SK-N-SH (cell line): ENCODE data around the gene HAUS8. TPM values are rescaled to one million over a fixed set of nuclear protein-coding genes. Genes with fewer than 3 reads are reported as not detected.

Experiments used
- CTCF ChIA-PET: fragments of 300-600, 350-600 bp; formaldehyde crosslinking; extraction: SDS; loops from one replicate; lab custom pipeline; 2021; lab: Yijun Ruan, JAX
- POLR2A ChIA-PET: fragments of 350-600 bp; sonication (Branson Sonifier 250); formaldehyde crosslinking; extraction: SDS; loops from one replicate; lab custom pipeline; 2020; ENCODE audit warnings: antibody characterized with exemption, inconsistent platforms; lab: Yijun Ruan, JAX
- DNase-seq: peaks from one replicate; pipeline ENCODE4 v3.0.0; 2012
- H2AFZ ChIP-seq: fragments of 200-600 bp; sonication (generic); 2 replicates; pipeline ENCODE4 v1.8.1; 2016; ENCODE audit warnings: antibody characterized with exemption, mild to moderate bottlenecking, low read depth
- H3F3A ChIP-seq: fragments of 200-600 bp; sonication (generic); replicated peaks from 2 replicates; pipeline ENCODE3; 2016; ENCODE audit warnings: antibody characterized with exemption, mild to moderate bottlenecking; ENCODE audit not compliant: insufficient read depth
- H3K27ac ChIP-seq, 2 experiments: fragments of 200-500 bp in 1 of 2; fragments of 200-600 bp in 1 of 2; sonication (Bioruptor generic) in 1 of 2; sonication (generic), shearing (Covaris generic) in 1 of 2; 2 replicates each; pipeline versions ENCODE4 v1.5.1 to v1.6.1; 2014 to 2016; ENCODE audit warnings: low read depth in 2 of 2, inconsistent platforms in 1 of 2, low read length in 1 of 2, mild to moderate bottlenecking in 1 of 2, mixed read lengths in 1 of 2
- H3K27me3 ChIP-seq: fragments of 200-600 bp; sonication (generic), shearing (Covaris generic); 2 replicates; pipeline ENCODE4 v1.6.1; 2016; ENCODE audit warnings: mixed run types; ENCODE audit not compliant: insufficient read depth
- H3K36me3 ChIP-seq, 2 experiments: fragments of 200-500 bp in 1 of 2; fragments of 200-600 bp in 1 of 2; sonication (Bioruptor generic) in 1 of 2; sonication (generic) in 1 of 2; replicated peaks in 1 of 2; 2 replicates each; pipeline versions ENCODE3 to v1.5.1; 2014 to 2016; ENCODE audit warnings: low read length in 1 of 2, mild to moderate bottlenecking in 1 of 2; ENCODE audit not compliant: insufficient read depth in 2 of 2, control insufficient read depth in 1 of 2
- H3K4me1 ChIP-seq, 2 experiments: fragments of 200-500 bp in 1 of 2; fragments of 200-600 bp in 1 of 2; sonication (Bioruptor generic) in 1 of 2; sonication (generic), shearing (Covaris generic) in 1 of 2; 2 replicates each; pipeline versions ENCODE4 v1.5.1 to v1.6.1; 2014 to 2016; ENCODE audit warnings: low read depth in 1 of 2, low read length in 1 of 2, mixed run types in 1 of 2; ENCODE audit not compliant: insufficient read depth in 2 of 2, control insufficient read depth in 1 of 2
- H3K4me2 ChIP-seq: fragments of 200-600 bp; sonication (generic), shearing (Covaris generic); 2 replicates; pipeline ENCODE4 v1.6.1; 2017; ENCODE audit warnings: mixed run types
- H3K4me3 ChIP-seq, 2 experiments: fragments of 200-500 bp in 1 of 2; fragments of 200-600 bp in 1 of 2; sonication (Bioruptor generic) in 1 of 2; sonication (generic), shearing (Covaris generic) in 1 of 2; 2 replicates each; pipeline versions ENCODE4 v1.5.1 to v1.8.1; 2014 to 2016; ENCODE audit warnings: low read depth in 2 of 2, inconsistent platforms in 1 of 2, low read length in 1 of 2, mild to moderate bottlenecking in 1 of 2, mixed read lengths in 1 of 2, moderate library complexity in 1 of 2
- H3K79me2 ChIP-seq: fragments of 200-600 bp; sonication (generic); 2 replicates; pipeline ENCODE4 v1.8.1; 2017; ENCODE audit warnings: mild to moderate bottlenecking; ENCODE audit not compliant: insufficient read depth
- H3K9ac ChIP-seq: fragments of 200-600 bp; sonication (generic); 2 replicates; pipeline ENCODE4 v1.6.1; 2017; ENCODE audit warnings: mixed run types
- H3K9me2 ChIP-seq: fragments of 200-600 bp; sonication (generic); 2 replicates; pipeline ENCODE4 v1.6.1; 2017; ENCODE audit warnings: mixed run types
- H3K9me3 ChIP-seq: fragments of 200-600 bp; sonication (generic); 2 replicates; pipeline ENCODE4 v1.6.1; 2017; ENCODE audit warnings: mixed run types, mild to moderate bottlenecking, moderate library complexity
- H4K20me1 ChIP-seq: fragments of 200-600 bp; sonication (generic); 2 replicates; pipeline ENCODE4 v1.6.1; 2017; ENCODE audit warnings: mild to moderate bottlenecking, mixed run types; ENCODE audit not compliant: insufficient read depth
- EZH2phosphoT487 ChIP-seq: fragments of 200-600 bp; sonication (generic); IDR thresholded peaks from 2 replicates; pipeline ENCODE4 v1.6.1; 2017; ENCODE audit warnings: low read depth, mixed run types, mild to moderate bottlenecking, antibody characterized with exemption, moderate library complexity, borderline replicate concordance
- FOSL2 ChIP-seq: IDR thresholded peaks from 2 replicates; pipeline ENCODE4 v1.4.0; 2012; ENCODE audit warnings: low read depth, mild to moderate bottlenecking, moderate library complexity, borderline replicate concordance
- GABPA ChIP-seq: IDR thresholded peaks from 2 replicates; pipeline ENCODE4 v1.4.0; 2012; ENCODE audit warnings: low read depth, mild to moderate bottlenecking
- GATA2 ChIP-seq: sonication (generic); formaldehyde crosslinking; IDR thresholded peaks from 2 replicates; pipeline ENCODE4 v1.5.0; 2020; ENCODE audit warnings: mild to moderate bottlenecking, missing genetic modification reagents
- JUND ChIP-seq: IDR thresholded peaks from 2 replicates; pipeline ENCODE4 v1.4.0; 2012
- MEF2A ChIP-seq: IDR thresholded peaks from 2 replicates; pipeline ENCODE4 v1.4.0; 2012; ENCODE audit warnings: low read depth, borderline replicate concordance
- NRF1 ChIP-seq: IDR thresholded peaks from 2 replicates; pipeline ENCODE4 v1.6.1; 2012; ENCODE audit warnings: low read depth, mild to moderate bottlenecking, low read length
- PBX3 ChIP-seq: IDR thresholded peaks from 2 replicates; pipeline ENCODE4; 2012
- POLR2AphosphoS5 ChIP-seq: IDR thresholded peaks from 2 replicates; pipeline ENCODE4 v1.6.1; 2012; ENCODE audit warnings: low read depth, low read length
- RAD21 ChIP-seq: IDR thresholded peaks from 2 replicates; pipeline ENCODE4 v1.6.1; 2012; ENCODE audit warnings: mild to moderate bottlenecking, low read length
- RFX5 ChIP-seq: IDR thresholded peaks from 2 replicates; pipeline ENCODE4 v1.6.1; 2012; ENCODE audit warnings: mild to moderate bottlenecking, improper control_type of control experiment, low read length
- SIN3A ChIP-seq: IDR thresholded peaks from 2 replicates; pipeline ENCODE4 v1.6.1; 2012; ENCODE audit warnings: low read depth, mild to moderate bottlenecking, low read length, moderate library complexity, borderline replicate concordance
- TCF12 ChIP-seq: IDR thresholded peaks from 2 replicates; pipeline ENCODE4 v1.4.0; 2012
- TEAD4 ChIP-seq: IDR thresholded peaks from 2 replicates; pipeline ENCODE4 v1.4.0; 2012; ENCODE audit warnings: mild to moderate bottlenecking, borderline replicate concordance; ENCODE audit not compliant: insufficient read depth
- YY1 ChIP-seq: IDR thresholded peaks from 2 replicates; pipeline ENCODE4 v1.4.0; 2012; ENCODE audit warnings: low read depth, mild to moderate bottlenecking
- WGBS: methylation state at CpG from one replicate; pipeline ENCODE4 v1.1.6; 2017; ENCODE audit warnings: low lambda C conversion rate; 5-methylcytosine and 5-hydroxymethylcytosine counted together
- polyA plus RNA-seq, 3 experiments: library from polyadenylated mRNA; depleted of rRNA; stranded (reverse); fragments of >200 nt; gene quantifications; 2 replicates each; pipeline ENCODE4 v1.2.3, GENCODE V29; 2012
- TF ChIP-seq, protein P1 (sequence below): fragments of 200-600 bp; sonication (generic); IDR thresholded peaks from 2 replicates; pipeline ENCODE4 v1.6.1; 2017; ENCODE audit warnings: antibody characterized with exemption, mild to moderate bottlenecking, moderate library complexity
- TF ChIP-seq, protein P2 (sequence below): IDR thresholded peaks from 2 replicates; pipeline ENCODE4 v1.4.0; 2012; ENCODE audit warnings: low read depth, borderline replicate concordance
- TF ChIP-seq, protein P3 (sequence below): IDR thresholded peaks from 2 replicates; pipeline ENCODE4 v1.4.0; 2012; ENCODE audit warnings: low read depth, borderline replicate concordance

HAUS8 gene
- polyA plus RNA-seq, 1 of the 3 experiments (the other 2 are of a cell fraction) = 9.6 TPM

DNA sequence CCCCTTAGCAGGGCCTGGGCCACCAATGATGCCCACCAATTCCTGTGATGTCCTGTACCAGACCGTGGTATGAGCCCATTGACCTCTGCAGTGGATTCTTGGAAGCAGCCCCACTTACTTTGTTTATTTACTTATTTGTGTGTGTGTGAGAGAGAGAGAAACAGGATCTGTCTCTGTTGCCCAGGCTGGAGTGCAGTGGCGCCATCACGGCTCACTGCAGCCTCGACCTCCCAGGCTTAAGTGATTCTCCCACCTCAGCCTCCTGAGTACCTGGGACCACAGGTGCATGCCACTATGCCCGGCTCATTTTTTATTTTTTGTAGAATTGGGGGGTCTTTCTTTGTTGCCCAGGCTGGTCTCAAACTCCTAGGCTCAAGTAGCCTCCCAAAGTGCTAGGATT lies 13.3 kb upstream of the HAUS8 start:
- POLR2A ChIA-PET = no interaction called here
- H3K9ac ChIP-seq = no peak overlapping the region
- H4K20me1 ChIP-seq = peaks cover 44% of the 10 kb centered on the region
- no peak for TF ChIP-seq FOSL2
- TF ChIP-seq SIN3A = no peak
- TF ChIP-seq, protein P1, sequence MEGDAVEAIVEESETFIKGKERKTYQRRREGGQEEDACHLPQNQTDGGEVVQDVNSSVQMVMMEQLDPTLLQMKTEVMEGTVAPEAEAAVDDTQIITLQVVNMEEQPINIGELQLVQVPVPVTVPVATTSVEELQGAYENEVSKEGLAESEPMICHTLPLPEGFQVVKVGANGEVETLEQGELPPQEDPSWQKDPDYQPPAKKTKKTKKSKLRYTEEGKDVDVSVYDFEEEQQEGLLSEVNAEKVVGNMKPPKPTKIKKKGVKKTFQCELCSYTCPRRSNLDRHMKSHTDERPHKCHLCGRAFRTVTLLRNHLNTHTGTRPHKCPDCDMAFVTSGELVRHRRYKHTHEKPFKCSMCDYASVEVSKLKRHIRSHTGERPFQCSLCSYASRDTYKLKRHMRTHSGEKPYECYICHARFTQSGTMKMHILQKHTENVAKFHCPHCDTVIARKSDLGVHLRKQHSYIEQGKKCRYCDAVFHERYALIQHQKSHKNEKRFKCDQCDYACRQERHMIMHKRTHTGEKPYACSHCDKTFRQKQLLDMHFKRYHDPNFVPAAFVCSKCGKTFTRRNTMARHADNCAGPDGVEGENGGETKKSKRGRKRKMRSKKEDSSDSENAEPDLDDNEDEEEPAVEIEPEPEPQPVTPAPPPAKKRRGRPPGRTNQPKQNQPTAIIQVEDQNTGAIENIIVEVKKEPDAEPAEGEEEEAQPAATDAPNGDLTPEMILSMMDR = no peak
- no peak for TF ChIP-seq YY1
- TF ChIP-seq EZH2phosphoT487 = no peak
- TF ChIP-seq NRF1 = no peak
- no peak for TF ChIP-seq TCF12
- no peak for TF ChIP-seq JUND
- TF ChIP-seq RFX5 = no peak
- TF ChIP-seq, protein P2, sequence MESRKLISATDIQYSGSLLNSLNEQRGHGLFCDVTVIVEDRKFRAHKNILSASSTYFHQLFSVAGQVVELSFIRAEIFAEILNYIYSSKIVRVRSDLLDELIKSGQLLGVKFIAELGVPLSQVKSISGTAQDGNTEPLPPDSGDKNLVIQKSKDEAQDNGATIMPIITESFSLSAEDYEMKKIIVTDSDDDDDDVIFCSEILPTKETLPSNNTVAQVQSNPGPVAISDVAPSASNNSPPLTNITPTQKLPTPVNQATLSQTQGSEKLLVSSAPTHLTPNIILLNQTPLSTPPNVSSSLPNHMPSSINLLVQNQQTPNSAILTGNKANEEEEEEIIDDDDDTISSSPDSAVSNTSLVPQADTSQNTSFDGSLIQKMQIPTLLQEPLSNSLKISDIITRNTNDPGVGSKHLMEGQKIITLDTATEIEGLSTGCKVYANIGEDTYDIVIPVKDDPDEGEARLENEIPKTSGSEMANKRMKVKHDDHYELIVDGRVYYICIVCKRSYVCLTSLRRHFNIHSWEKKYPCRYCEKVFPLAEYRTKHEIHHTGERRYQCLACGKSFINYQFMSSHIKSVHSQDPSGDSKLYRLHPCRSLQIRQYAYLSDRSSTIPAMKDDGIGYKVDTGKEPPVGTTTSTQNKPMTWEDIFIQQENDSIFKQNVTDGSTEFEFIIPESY = no peak
- TF ChIP-seq PBX3 = no peak
- no peak for TF ChIP-seq GABPA
- peaks cover 0 to 5% of the 10 kb centered on the region in 2 experiments; a peak in 2 of 4 replicates for H3K4me1 ChIP-seq
- H3K27me3 ChIP-seq = no peaks in the 10 kb centered on the region
- no peaks in the 10 kb centered on the region for H3K9me3 ChIP-seq
- H3K79me2 ChIP-seq = peaks cover 100% of the 10 kb centered on the region
- H3K27ac ChIP-seq = peak overlapping the region in 1 of 2 experiments; percentile 90; a peak in 2 of 4 replicates
- CTCF ChIA-PET = interaction anchor here (0.8 kb wide), 1 partner anchor 9 kb away, joined by 3 read pairs; no protein-coding TSS in a partner anchor
- 98% methylated on average over 5 of the region's 5 CpGs for WGBS
- peaks cover 33% of the 10 kb centered on the region for H3F3A ChIP-seq
- H3K4me2 ChIP-seq = peak overlapping the region; percentile 50; the same call in 1 of the 2 replicates
- H3K4me3 ChIP-seq = no peak overlapping the region
- H3K36me3 ChIP-seq = peaks cover 0 to 7% of the 10 kb centered on the region in 2 experiments
- DNase-seq = no peak
- H2AFZ ChIP-seq = no peak overlapping the region
- no peaks in the 10 kb centered on the region for H3K9me2 ChIP-seq

DNA sequence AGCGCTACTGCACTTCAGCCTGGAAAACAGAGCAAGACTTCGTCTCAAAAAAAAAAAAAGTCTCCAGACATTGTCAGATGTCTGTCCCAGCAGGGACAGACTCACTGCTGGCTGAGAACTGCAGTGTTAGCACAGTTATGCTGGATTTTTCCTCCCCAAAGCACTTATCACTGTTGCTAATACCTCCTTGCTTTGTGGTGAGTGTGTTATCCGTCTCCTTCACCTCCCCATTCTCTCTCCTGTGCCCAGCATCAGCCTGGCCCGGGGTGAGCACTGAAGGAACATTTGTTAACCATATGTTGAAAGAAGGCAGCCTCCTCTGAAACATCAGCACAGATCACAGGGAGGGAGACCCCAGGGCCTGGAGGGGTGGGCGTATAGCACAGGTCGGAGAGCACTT lies 11.6 kb upstream of the HAUS8 start:
- H2AFZ ChIP-seq = no peak overlapping the region
- H3K4me2 ChIP-seq = no peak overlapping the region
- peaks cover 0 to 7% of the 10 kb centered on the region in 2 experiments for H3K36me3 ChIP-seq
- peak overlapping the region in 1 of 2 experiments; percentile 20; a peak in 1 of 4 replicates for H3K27ac ChIP-seq
- no peak overlapping the region for H3K4me3 ChIP-seq
- H3K4me1 ChIP-seq = peaks cover 0 to 5% of the 10 kb centered on the region in 2 experiments; a peak in 2 of 4 replicates
- H3K9ac ChIP-seq = no peak overlapping the region
- H3K79me2 ChIP-seq = peaks cover 100% of the 10 kb centered on the region
- no peaks in the 10 kb centered on the region for H3K9me3 ChIP-seq
- H3K9me2 ChIP-seq = no peaks in the 10 kb centered on the region
- POLR2A ChIA-PET = no interaction called here
- TF ChIP-seq TEAD4 (no peak), GATA2 (CRISPR knock-in tag) (no peak), RAD21 (no peak), POLR2AphosphoS5 (no peak), FOSL2 (no peak), MEF2A (no peak)
- TF ChIP-seq, protein P2 = no peak
- TF ChIP-seq, protein P3, sequence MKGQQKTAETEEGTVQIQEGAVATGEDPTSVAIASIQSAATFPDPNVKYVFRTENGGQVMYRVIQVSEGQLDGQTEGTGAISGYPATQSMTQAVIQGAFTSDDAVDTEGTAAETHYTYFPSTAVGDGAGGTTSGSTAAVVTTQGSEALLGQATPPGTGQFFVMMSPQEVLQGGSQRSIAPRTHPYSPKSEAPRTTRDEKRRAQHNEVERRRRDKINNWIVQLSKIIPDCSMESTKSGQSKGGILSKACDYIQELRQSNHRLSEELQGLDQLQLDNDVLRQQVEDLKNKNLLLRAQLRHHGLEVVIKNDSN = no peak
- peaks cover 56% of the 10 kb centered on the region for H4K20me1 ChIP-seq
- peaks cover 33% of the 10 kb centered on the region for H3F3A ChIP-seq
- CTCF ChIA-PET = no interaction called here
- no peak for DNase-seq
- H3K27me3 ChIP-seq = no peaks in the 10 kb centered on the region
- 75% methylated on average over 5 of the region's 6 CpGs for WGBS
